PC-3 (cell line): Measurements from ENCODE around the gene METTL21A. TPM values are rescaled to one million over a fixed set of nuclear protein-coding genes. Genes with fewer than 3 reads are reported as not detected.

Experiments used
- ATAC-seq: fragments of 200-7000 bp; cut with Tn5 transposase; 2 replicates; pipeline ENCODE4 v1.9.1; 2020; ENCODE audit warnings: mild to moderate bottlenecking, moderate library complexity
- BruUV-seq: library from RNA; stranded (reverse); fragments of 400-500 nt; replicated peaks from 2 replicates; lab custom pipeline; 2021; lab: Mats Ljungman, UMichigan
- CTCF ChIA-PET: fragments of 300-600 bp; sonication (Branson Sonifier 250); formaldehyde crosslinking; loops from one replicate; lab custom pipeline; 2022; ENCODE audit warnings: antibody characterized with exemption; lab: Charles Lee
- POLR2A ChIA-PET: fragments of 300-600 bp; sonication (Branson Sonifier 250); formaldehyde crosslinking; loops from one replicate; lab custom pipeline; 2022; ENCODE audit warnings: antibody characterized with exemption; ENCODE audit not compliant: unreplicated experiment; lab: Charles Lee
- DNase-seq: peaks from one replicate; pipeline ENCODE4 v3.0.0-alpha.2; 2015
- H2AFZ ChIP-seq: fragments of 300-600 bp; sonication (generic); 2 replicates; pipeline ENCODE4 v1.6.0; 2016; ENCODE audit warnings: antibody characterized with exemption, low read length
- H3F3A ChIP-seq: fragments of 300-600 bp; sonication (generic); one replicate; pipeline ENCODE4 v1.6.0; 2017; ENCODE audit warnings: antibody characterized with exemption, low read length, control low read depth, mild to moderate bottlenecking; ENCODE audit not compliant: unreplicated experiment
- H3K27ac ChIP-seq: fragments of 300-600 bp; sonication (generic); 2 replicates; pipeline ENCODE4 v1.5.1; 2016; ENCODE audit warnings: mild to moderate bottlenecking, low read length
- H3K27me3 ChIP-seq: fragments of 300-600 bp; sonication (generic); 2 replicates; pipeline ENCODE4 v1.6.1; 2016; ENCODE audit warnings: low read length, mixed read lengths
- H3K36me3 ChIP-seq: fragments of 300-600 bp; sonication (generic); 2 replicates; pipeline ENCODE4 v1.6.1; 2016; ENCODE audit warnings: low read depth, mixed run types, low read length, mixed read lengths
- H3K4me1 ChIP-seq: fragments of 300-600 bp; sonication (generic); 2 replicates; pipeline ENCODE4 v1.5.1; 2016; ENCODE audit warnings: low read length; ENCODE audit not compliant: insufficient read depth
- H3K4me2 ChIP-seq: fragments of 300-600 bp; sonication (generic); 2 replicates; pipeline ENCODE4 v1.6.0; 2016; ENCODE audit warnings: low read length
- H3K4me3 ChIP-seq: fragments of 300-600 bp; sonication (generic); 2 replicates; pipeline ENCODE4 v1.5.1; 2016; ENCODE audit warnings: mild to moderate bottlenecking, low read length, mixed read lengths
- H3K79me2 ChIP-seq: fragments of 300-600 bp; sonication (generic); 2 replicates; pipeline ENCODE4 v1.6.1; 2017; ENCODE audit warnings: low read length, mixed read lengths
- H3K9ac ChIP-seq: fragments of 300-600 bp; sonication (generic); 2 replicates; pipeline ENCODE4 v1.6.0; 2016; ENCODE audit warnings: mild to moderate bottlenecking, low read length
- H3K9me2 ChIP-seq: fragments of 300-600 bp; sonication (generic); replicated peaks from 2 replicates; pipeline ENCODE4 v1.6.1; 2016; ENCODE audit warnings: mixed run types, low read length, mixed read lengths
- H3K9me3 ChIP-seq: fragments of 300-600 bp; sonication (generic); 2 replicates; pipeline ENCODE4 v1.6.1; 2016; ENCODE audit warnings: low read length, mixed read lengths
- H4K20me1 ChIP-seq: fragments of 300-600 bp; sonication (generic); 2 replicates; pipeline ENCODE4 v1.6.1; 2016; ENCODE audit warnings: low read length, mixed read lengths
- CTCF ChIP-seq: fragments of 300-600 bp; sonication (generic); conservative IDR thresholded peaks from 2 replicates; pipeline ENCODE4 v1.5.1; 2017; ENCODE audit warnings: antibody characterized with exemption, low read depth, mild to moderate bottlenecking, low read length
- EZH2 ChIP-seq: fragments of 300-600 bp; sonication (generic); IDR thresholded peaks from one replicate; pipeline ENCODE4 v1.6.1; 2017; ENCODE audit warnings: antibody characterized with exemption, mild to moderate bottlenecking, low read length; ENCODE audit not compliant: unreplicated experiment
- EZH2phosphoT487 ChIP-seq: fragments of 300-600 bp; sonication (generic); IDR thresholded peaks from 2 replicates; pipeline ENCODE4 v1.6.1; 2018; ENCODE audit warnings: mild to moderate bottlenecking, antibody characterized with exemption, low read length, borderline replicate concordance
- intact Hi-C: fragments of 100-400 bp; cut with micrococcal nuclease; formaldehyde crosslinking; loops from 2 replicates; pipeline ENCODE4 v1.9.0; 2023
- total RNA-seq: library from RNA; depleted of rRNA; stranded (reverse); fragments of >200 nt; gene quantifications from 2 replicates; pipeline ENCODE4 v1.2.3, GENCODE V29; 2014; rRNA removed

The METTL21A gene
- total RNA-seq, 1 experiment from 2014 or later: 35.3 TPM

GRCh38 chr2:207567671-207568070 lies 57.5 kb downstream of the METTL21A start:
- CTCF ChIA-PET: no interaction called here
- no peaks in the 10 kb centered on the region for H3K9me3 ChIP-seq
- H3K27me3 ChIP-seq: no peaks in the 10 kb centered on the region
- no peaks in the 10 kb centered on the region for H3F3A ChIP-seq
- no peaks in the 10 kb centered on the region for H3K79me2 ChIP-seq
- H3K4me2 ChIP-seq: no peak overlapping the region
- ATAC-seq (no peak), DNase-seq (no peak)
- H4K20me1 ChIP-seq: no peaks in the 10 kb centered on the region
- H3K9ac ChIP-seq: no peak overlapping the region
- peaks cover 33% of the 10 kb centered on the region for H3K36me3 ChIP-seq
- no peaks in the 10 kb centered on the region for H3K9me2 ChIP-seq
- POLR2A ChIA-PET: no interaction called here
- BruUV-seq: no TSS peak
- no peak for TF ChIP-seq EZH2
- TF ChIP-seq EZH2phosphoT487: no peak
- TF ChIP-seq CTCF: no peak
- H2AFZ ChIP-seq: no peak overlapping the region
- no peak overlapping the region for H3K27ac ChIP-seq
- intact Hi-C loops: no loop called here
- H3K4me1 ChIP-seq: no peaks in the 10 kb centered on the region
- H3K4me3 ChIP-seq: no peak overlapping the region

- Histone ChIP-seq H3K27ac (no peak overlapping the region), H3F3A (no peaks in the 10 kb centered on the region), H3K27me3 (no peaks in the 10 kb centered on the region), H3K36me3 (peaks cover 37% of the 10 kb centered on the region), H3K79me2 (no peaks in the 10 kb centered on the region), H3K4me1 (peaks cover 11% of the 10 kb centered on the region), H3K9me3 (no peaks in the 10 kb centered on the region), H2AFZ (no peak overlapping the region), H3K4me3 (no peak overlapping the region), H3K9ac (no peak overlapping the region), H3K4me2 (no peak overlapping the region), H4K20me1 (no peaks in the 10 kb centered on the region; the same call in 1 of the 2 replicates), H3K9me2 (no peaks in the 10 kb centered on the region)
- ATAC-seq (no peak), DNase-seq (no peak)
- no TSS peak for BruUV-seq
- POLR2A ChIA-PET: no interaction called here
- TF ChIP-seq EZH2phosphoT487 (no peak), CTCF (no peak), EZH2 (no peak)
- intact Hi-C loops: no loop called here
- CTCF ChIA-PET: no interaction called here
Observed at GRCh38 chr2:207565736-207566500, 59.3 kb downstream of the METTL21A start.

Other genes with a start within 250 kb of the METTL21A start
- 34.8 and 43.5 TPM in 2 replicates for gene CREB1, start 95.4 kb downstream of the METTL21A start, total RNA-seq
- 14.7 and 19.2 TPM in 2 replicates for gene CCNYL1, start 86.2 kb upstream of the METTL21A start, total RNA-seq
- gene FZD5, start 144.5 kb upstream of the METTL21A start, total RNA-seq: 7.2 and 7.5 TPM in 2 replicates